Mucosa of rectum (tissue), 2 donors: ENCODE data around the gene STX11.

ENCODE experiments used
- H3K27ac ChIP-seq, 2 donors: one replicate each; pipeline ENCODE4 v1.7.0; 2013; ENCODE audit warnings: inconsistent platforms in 2 of 2, low read depth in 2 of 2, low read length in 2 of 2
- H3K27me3 ChIP-seq, 2 donors: one replicate each; pipeline ENCODE4 v1.7.0; 2013; ENCODE audit warnings: low read length in 2 of 2; ENCODE audit not compliant: control insufficient read depth in 2 of 2, insufficient read depth in 2 of 2
- H3K36me3 ChIP-seq, 2 donors: one replicate each; pipeline ENCODE4 v1.7.0; 2013; ENCODE audit warnings: low read length in 2 of 2; ENCODE audit not compliant: control insufficient read depth in 2 of 2, insufficient read depth in 2 of 2
- H3K4me1 ChIP-seq, 2 donors: one replicate each; pipeline ENCODE4 v1.7.0; 2013; ENCODE audit warnings: low read length in 2 of 2, mild to moderate bottlenecking in 1 of 2; ENCODE audit not compliant: control insufficient read depth in 2 of 2, insufficient read depth in 2 of 2
- H3K4me3 ChIP-seq, 2 donors: one replicate each; pipeline ENCODE4 v1.7.0; 2013; ENCODE audit warnings: low read length in 2 of 2
- H3K9ac ChIP-seq, 2 donors: one replicate each; pipeline ENCODE4 v1.7.0; 2013; ENCODE audit warnings: low read length in 2 of 2, low read depth in 1 of 2, mild to moderate bottlenecking in 1 of 2
- H3K9me3 ChIP-seq, 2 donors: one replicate each; pipeline ENCODE4 v1.7.0; 2013; ENCODE audit warnings: low read length in 2 of 2; ENCODE audit not compliant: control insufficient read depth in 2 of 2
- donor health status: healthy.
- donor health status: Normal muscosa, but diverticular disease.

The STX11 gene

DNA sequence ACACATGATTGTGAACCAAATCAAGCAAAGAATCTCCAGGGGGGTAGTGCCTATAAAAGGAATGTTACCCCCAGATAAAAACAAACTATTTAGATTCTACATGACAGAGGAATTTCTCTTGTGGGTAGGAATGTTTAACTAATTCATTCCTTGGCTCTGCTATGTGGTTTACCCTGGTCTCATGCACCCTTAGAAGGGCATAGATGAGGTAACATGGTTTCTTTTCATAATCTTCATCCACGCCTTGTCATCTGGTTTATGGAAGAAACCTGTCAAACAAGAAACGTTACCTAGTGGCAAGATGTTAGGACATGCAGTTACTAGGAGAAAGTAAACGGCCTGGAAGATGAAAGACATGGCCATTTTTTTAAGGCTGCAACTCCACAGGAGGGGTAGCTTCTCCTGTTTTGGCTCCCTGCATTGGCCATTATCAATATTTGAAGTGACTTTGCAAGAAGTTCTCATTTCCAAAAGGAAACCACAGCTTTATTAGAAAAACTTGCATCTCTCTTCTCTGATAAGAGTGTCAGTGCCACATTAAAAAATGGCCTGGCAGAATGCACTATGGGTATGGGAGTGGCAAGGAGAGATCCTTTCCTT is 45.5 kb downstream of the STX11 start:
- Histone ChIP-seq H3K27ac (no peak overlapping the region), H3K9me3 (no peaks in the 10 kb centered on the region), H3K9ac (no peak overlapping the region), H3K36me3 (no peaks in the 10 kb centered on the region), H3K4me3 (no peak overlapping the region), H3K27me3 (no peaks in the 10 kb centered on the region), H3K4me1 (no peaks in the 10 kb centered on the region)

DNA sequence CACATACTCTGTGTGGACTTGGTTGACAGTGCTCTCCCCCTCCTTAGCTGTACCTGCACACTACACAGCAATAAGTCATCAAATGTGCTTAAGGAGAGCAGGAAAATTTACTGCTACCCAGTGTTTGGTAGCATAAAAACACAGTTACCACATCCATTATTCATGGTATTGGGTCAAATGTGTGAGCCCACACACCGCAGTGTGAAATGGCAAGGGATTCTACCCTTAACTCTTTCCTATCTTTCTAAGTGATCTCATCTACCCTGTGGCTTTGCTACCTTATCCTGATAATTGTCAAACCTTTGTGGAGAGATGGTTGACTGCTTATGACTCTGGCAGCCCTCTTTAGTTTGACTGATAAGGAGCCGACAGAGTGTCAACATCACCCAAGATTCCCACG is 47.6 kb downstream of the STX11 start:
- Histone ChIP-seq H3K4me1 (no peaks in the 10 kb centered on the region), H3K27me3 (no peaks in the 10 kb centered on the region), H3K9ac (no peak overlapping the region), H3K4me3 (no peak overlapping the region), H3K27ac (no peak overlapping the region), H3K36me3 (no peaks in the 10 kb centered on the region), H3K9me3 (peaks cover 3 to 4% of the 10 kb centered on the region in 2 donors)

DNA sequence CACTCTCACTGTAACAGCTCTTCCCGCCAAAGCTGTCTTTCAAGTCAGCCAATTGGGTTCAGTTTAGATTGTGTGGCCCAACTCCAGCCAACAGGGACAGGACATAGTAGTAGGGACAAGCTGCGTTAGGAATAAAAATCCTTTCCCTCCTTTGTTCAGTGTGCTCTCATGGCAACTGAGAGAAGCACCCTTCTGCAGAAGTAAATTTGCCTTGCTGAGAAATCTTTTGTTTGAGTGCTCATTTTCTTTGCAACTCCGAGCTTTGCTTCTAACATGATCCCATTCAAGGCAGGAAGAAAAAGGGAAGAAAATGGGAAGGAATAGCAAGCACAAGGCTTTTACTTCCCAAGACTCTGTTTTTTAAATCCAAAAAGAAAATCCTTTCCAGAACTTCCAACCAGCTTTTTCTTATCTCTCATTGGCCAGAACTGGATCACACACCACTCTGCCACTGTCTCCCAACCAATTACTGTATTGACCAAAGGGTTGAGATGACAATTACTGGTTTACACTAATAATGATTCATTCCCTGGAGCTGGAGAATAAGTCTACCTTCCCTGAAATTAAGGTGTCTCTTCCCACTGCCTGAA is 52.7 kb downstream of the STX11 start:
- Histone ChIP-seq H3K27me3 (no peaks in the 10 kb centered on the region), H3K9ac (no peak overlapping the region), H3K9me3 (peaks cover 4% of the 10 kb centered on the region in 2 donors)

DNA sequence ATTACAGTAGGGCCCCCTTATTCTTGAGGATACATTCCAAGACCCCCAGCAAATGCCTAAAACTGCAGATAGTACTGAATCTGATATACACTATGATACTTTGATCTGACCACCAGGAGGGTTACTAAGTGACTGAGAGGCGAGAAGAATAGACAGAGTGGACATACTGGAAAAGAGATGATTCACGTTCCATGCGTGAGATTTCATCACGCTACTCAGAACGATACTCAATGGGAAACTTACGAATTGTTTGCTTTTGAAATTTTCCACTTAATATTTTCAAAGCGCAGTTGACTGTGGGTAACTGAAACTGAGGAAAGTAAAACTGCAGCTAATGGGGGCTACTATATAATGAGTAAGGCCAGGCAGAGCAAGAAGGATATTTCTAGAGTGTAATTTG is 60.8 kb downstream of the STX11 start:
- Histone ChIP-seq H3K27ac (no peak overlapping the region), H3K9ac (no peak overlapping the region), H3K9me3 (peaks cover 0 to 3% of the 10 kb centered on the region in 2 donors), H3K27me3 (no peaks in the 10 kb centered on the region), H3K4me1 (peaks cover 7 to 8% of the 10 kb centered on the region in 2 donors), H3K4me3 (no peak overlapping the region), H3K36me3 (no peaks in the 10 kb centered on the region)

More for the DNA sequence above, 52.7 kb downstream of the STX11 start:
- H3K4me1 ChIP-seq, result no peaks in the 10 kb centered on the region
- H3K27ac ChIP-seq, result no peak overlapping the region
- H3K4me3 ChIP-seq, result no peak overlapping the region
- no peaks in the 10 kb centered on the region for H3K36me3 ChIP-seq

DNA sequence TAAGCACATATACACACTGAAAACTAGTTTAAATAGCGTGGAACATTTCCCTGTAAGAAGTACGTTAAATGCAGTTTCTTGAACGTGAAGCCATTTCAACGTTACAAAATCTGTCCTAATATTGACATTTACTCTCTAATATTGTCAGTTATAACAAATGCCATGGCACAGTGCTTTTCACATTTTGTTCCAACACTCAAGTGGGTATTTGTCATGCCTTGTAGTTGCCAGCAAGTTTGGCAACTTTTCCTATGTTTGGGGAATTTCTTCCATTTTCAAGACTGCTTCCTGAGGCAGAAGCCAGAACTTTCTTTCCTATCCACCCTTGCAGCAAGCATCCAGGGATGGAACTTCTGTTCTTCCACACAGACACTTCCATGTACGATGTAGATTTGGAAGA is 63.0 kb downstream of the STX11 start:
- Histone ChIP-seq H3K4me3 (no peak overlapping the region), H3K27ac (no peak overlapping the region), H3K9ac (no peak overlapping the region), H3K27me3 (no peaks in the 10 kb centered on the region), H3K4me1 (peaks cover 7 to 8% of the 10 kb centered on the region in 2 donors), H3K36me3 (no peaks in the 10 kb centered on the region), H3K9me3 (peaks cover 0 to 3% of the 10 kb centered on the region in 2 donors)

DNA sequence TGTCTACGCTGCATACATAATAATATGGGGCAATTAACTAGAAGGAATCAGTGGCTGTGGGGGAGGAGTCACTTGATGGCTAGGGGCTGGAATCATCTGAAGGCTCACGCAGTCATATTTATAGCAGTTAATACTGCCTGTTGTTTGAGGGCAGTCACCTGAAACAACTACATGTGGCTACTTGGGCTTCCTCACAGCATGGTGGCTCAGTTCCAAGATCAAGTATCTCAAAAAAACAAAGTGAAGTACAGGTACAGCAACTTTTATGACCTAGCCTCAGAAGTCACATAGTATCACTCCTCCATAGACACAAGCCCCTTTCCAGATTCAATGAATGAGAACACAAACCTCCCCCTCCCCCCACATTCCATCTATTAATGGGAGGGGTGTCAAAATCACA is 63.7 kb downstream of the STX11 start:
- Histone ChIP-seq H3K36me3 (no peaks in the 10 kb centered on the region), H3K9ac (no peak overlapping the region), H3K4me3 (no peak overlapping the region), H3K9me3 (peaks cover 0 to 3% of the 10 kb centered on the region in 2 donors), H3K4me1 (peaks cover 7 to 8% of the 10 kb centered on the region in 2 donors), H3K27ac (no peak overlapping the region), H3K27me3 (no peaks in the 10 kb centered on the region)

DNA sequence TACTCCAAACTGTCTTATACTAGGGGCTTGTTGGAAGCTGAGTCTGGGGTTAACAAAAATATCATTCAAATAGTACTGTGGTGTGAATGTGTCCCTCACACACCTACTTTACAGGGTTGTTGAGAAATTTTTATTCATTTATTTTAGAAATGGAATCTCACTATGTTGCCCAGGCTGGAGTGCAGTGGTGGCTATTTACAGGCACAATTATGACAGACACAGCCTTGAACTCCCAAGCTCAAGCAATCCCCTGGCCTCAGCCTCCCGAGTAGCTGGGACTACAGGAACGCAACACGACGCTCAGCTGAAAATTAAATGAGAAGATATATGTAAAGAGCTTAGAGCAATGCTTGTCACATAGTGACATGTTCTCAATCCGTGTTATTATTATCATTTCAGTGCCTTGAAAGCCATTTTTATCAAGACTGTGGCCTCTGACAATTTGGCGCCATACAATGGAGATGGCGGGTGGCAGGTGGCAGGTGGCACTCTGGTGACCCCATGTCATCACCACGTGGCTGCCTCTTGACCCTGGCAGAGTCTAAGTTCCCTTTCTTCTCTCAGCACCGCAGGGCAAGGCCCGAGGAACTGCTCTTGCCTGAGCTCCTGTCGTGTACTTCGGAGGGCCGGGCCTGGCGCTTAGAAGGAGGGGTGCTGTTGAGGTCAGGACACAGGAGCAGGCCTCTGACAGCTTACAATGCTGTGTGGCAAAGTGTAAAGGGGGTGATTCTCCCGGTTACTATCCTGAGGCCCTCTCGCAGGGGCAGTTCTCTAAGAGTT is 64.5 kb downstream of the STX11 start:
- H3K9ac ChIP-seq, result peak overlapping the region; percentile 86 to 94
- no peaks in the 10 kb centered on the region for H3K27me3 ChIP-seq
- H3K9me3 ChIP-seq, result peaks cover 0 to 3% of the 10 kb centered on the region in 2 donors
- H3K36me3 ChIP-seq, result no peaks in the 10 kb centered on the region
- peaks cover 7 to 8% of the 10 kb centered on the region in 2 donors for H3K4me1 ChIP-seq
- peak overlapping the region in 1 of 2 donors; percentile 97 for H3K4me3 ChIP-seq
- H3K27ac ChIP-seq, result peak overlapping the region; percentile 96 to 98

DNA sequence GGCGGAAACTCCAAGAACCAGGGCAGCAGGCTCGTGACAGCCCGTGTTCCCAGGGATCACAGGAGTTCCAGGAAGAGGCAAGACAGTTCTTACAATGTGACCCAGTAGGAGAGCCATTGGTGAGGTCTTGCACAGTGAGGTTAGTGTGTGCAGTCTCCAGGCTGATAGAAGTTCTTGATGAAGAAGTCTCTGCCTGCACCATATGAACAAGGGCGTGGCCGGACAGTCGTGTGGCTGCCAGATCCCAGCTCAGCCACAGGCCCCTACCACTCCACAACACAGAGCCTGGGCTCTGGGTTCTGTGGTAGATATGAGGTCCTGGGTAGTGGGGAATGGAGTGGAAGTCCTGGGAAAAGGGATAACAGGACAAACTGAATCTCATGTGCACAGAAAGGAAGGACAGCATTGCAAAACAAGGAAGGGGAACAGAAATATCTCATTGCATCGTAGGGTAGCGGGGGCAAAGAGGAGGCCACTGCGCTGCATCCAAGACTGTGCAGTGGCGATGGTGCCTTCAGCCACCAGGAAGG is 65.2 kb downstream of the STX11 start:
- H3K4me1 ChIP-seq, result peaks cover 7 to 8% of the 10 kb centered on the region in 2 donors
- H3K27me3 ChIP-seq, result no peaks in the 10 kb centered on the region
- H3K9ac ChIP-seq, result peak overlapping the region; percentile 86 to 94

DNA sequence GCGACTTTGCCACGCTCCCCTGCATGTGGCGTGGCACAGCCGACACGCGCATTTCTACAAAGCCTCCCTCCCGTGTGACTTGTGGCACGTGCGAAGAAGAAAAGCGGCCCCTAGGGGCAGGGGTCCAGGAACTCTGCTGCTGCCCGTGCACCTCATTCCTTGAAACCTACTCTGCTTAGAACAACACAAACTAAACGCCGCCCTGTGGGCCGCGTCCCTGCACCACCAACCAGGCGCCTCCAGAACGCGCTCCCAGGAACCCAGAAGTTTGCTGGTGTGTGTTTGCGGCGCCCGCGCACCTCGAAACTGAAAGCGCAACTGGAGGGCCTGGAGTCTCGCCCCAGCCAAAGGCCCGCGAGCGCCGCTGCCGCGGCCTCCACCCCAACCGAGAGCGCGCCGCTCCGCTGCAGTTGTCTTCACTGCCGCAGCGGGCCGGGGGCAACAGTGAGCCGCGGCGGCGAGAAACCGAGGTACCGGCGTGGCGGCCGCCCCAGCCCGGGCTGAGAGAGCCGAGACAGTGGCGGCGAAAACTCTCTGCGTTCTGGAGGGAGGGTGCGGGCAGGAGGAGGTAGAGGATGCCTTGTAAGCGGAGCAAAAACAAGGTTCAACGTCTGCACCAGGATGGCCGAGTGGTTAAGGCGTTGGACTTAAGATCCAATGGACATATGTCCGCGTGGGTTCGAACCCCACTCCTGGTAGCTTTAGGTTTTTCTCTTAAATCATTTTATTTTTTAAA is 65.8 kb downstream of the STX11 start:
- H3K9me3 ChIP-seq, result peaks cover 0 to 3% of the 10 kb centered on the region in 2 donors
- peak overlapping the region; percentile 96 to 98 for H3K27ac ChIP-seq
- H3K4me1 ChIP-seq, result peaks cover 7 to 8% of the 10 kb centered on the region in 2 donors
- H3K27me3 ChIP-seq, result no peaks in the 10 kb centered on the region
- H3K4me3 ChIP-seq, result peak overlapping the region; percentile 77 to 97
- no peaks in the 10 kb centered on the region for H3K36me3 ChIP-seq
- peak overlapping the region; percentile 86 to 94 for H3K9ac ChIP-seq

More for the DNA sequence above, 65.2 kb downstream of the STX11 start:
- Histone ChIP-seq H3K36me3 (no peaks in the 10 kb centered on the region), H3K27ac (peak overlapping the region; percentile 96 to 98), H3K4me3 (peak overlapping the region; percentile 77 to 97), H3K9me3 (peaks cover 0 to 3% of the 10 kb centered on the region in 2 donors)
